ENCODE results near the gene CHRM2. TPM values are rescaled to one million over a fixed set of nuclear protein-coding genes. Genes with fewer than 3 reads are reported as not detected.

The CHRM2 gene
- total RNA-seq, 4 donors from 2014 or later, result 0.40 to 2.0 TPM; not detected in 2

DNA sequence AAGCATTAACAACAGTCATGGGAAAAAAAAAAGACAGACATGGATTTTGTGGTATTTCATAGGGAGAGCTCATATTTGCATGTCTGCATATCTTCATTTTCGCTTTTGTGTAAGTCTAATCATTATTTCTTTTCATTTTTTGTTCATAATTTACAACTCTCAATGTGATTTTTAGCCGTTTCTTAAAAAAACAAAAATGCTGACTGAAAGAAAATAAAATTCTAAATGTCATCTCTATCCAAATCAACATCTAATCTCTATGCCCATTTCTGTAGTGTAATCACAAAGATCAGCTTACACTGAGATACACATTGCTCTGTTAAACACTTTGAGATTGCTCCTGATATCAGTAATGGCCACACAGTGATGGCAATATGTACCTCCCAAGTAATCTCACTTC is 29.2 kb downstream of the CHRM2 start:
- no peak for DNase-seq
- Histone ChIP-seq H3K27ac (no peak overlapping the region), H3K36me3 (no peaks in the 10 kb centered on the region), H3K9me3 (no peaks in the 10 kb centered on the region), H3K27me3 (no peaks in the 10 kb centered on the region), H3K4me3 (no peak overlapping the region), H3K4me1 (no peaks in the 10 kb centered on the region)
- TF ChIP-seq, protein P1, sequence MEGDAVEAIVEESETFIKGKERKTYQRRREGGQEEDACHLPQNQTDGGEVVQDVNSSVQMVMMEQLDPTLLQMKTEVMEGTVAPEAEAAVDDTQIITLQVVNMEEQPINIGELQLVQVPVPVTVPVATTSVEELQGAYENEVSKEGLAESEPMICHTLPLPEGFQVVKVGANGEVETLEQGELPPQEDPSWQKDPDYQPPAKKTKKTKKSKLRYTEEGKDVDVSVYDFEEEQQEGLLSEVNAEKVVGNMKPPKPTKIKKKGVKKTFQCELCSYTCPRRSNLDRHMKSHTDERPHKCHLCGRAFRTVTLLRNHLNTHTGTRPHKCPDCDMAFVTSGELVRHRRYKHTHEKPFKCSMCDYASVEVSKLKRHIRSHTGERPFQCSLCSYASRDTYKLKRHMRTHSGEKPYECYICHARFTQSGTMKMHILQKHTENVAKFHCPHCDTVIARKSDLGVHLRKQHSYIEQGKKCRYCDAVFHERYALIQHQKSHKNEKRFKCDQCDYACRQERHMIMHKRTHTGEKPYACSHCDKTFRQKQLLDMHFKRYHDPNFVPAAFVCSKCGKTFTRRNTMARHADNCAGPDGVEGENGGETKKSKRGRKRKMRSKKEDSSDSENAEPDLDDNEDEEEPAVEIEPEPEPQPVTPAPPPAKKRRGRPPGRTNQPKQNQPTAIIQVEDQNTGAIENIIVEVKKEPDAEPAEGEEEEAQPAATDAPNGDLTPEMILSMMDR (IDR thresholded peaks at IDR 0.05), result no peak
- no peak for TF ChIP-seq POLR2A (IDR thresholded peaks at IDR 0.05)

DNA sequence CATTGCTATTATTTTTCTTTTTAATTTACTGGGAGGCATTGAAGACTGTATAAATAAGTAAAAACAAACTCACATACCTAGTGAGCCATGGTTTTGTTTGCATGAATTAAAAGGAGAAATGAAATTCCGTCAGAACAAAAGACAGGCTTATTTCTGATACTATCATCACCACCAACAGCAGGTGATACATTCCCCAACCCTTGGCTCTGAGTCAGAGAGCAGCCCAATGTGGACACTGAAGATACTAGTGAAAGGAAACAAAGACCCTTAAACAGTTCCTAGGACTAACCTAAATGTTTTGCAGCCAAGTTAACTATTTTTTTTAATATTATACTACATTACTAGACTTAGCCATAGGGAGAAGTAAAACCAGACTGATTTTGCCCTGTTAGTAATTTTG is 31.6 kb downstream of the CHRM2 start:
- TF ChIP-seq, protein P1 (IDR thresholded peaks at IDR 0.05), result no peak
- no peak for TF ChIP-seq POLR2A (IDR thresholded peaks at IDR 0.05)
- H3K4me3 ChIP-seq, result no peak overlapping the region
- H3K4me1 ChIP-seq, result no peaks in the 10 kb centered on the region
- no peak overlapping the region for H3K27ac ChIP-seq
- H3K9me3 ChIP-seq, result no peaks in the 10 kb centered on the region
- no peaks in the 10 kb centered on the region for H3K27me3 ChIP-seq
- no peaks in the 10 kb centered on the region for H3K36me3 ChIP-seq
- DNase-seq, result no peak

DNA sequence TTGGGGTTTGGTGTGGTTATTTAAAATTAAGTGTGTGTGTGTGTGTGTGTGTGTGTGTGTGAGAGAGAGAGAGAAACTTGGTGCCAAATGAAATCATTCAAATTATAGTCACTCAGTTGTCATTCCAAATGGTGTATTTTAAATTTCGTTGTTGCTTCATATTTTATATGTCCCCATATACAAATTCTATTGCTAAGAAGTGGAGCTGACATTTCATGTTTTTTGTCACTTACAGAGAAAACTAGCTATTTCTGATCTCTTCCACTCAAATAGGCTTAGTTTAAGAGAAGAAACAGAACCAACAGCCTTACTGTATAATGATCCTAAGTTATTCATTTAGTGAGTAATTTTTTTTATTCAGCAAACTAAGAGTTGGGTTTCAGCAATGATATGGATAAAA is 42.3 kb downstream of the CHRM2 start:
- no peak overlapping the region for H3K4me3 ChIP-seq
- no peak for DNase-seq
- no peak for TF ChIP-seq POLR2A (IDR thresholded peaks at IDR 0.05)
- TF ChIP-seq, protein P1 (IDR thresholded peaks at IDR 0.05), result no peak

DNA sequence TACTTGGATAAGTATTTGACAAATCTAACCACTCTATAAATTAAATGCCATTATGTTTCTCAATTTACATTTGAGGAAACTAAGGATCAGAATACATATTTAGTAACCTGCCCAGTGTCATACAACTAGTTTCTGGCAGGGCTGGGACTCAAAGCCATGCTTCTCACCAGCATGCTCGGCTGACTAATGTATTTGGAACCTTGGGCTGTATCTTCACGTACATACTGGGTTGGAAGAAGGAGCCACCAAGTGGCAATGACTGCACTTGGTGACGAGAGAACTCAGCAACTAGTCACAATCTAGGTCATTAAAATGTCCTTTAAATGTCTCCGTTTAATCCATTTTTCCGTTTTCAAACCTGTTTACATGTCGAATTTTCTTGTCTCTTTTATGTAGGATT is 42.9 kb downstream of the CHRM2 start:
- Histone ChIP-seq H3K4me1 (no peaks in the 10 kb centered on the region), H3K27ac (no peak overlapping the region), H3K36me3 (no peaks in the 10 kb centered on the region), H3K9me3 (no peaks in the 10 kb centered on the region), H3K27me3 (no peaks in the 10 kb centered on the region), H3K4me3 (no peak overlapping the region)
- DNase-seq, result no peak
- TF ChIP-seq, protein P1 (IDR thresholded peaks at IDR 0.05), result no peak
- no peak for TF ChIP-seq POLR2A (IDR thresholded peaks at IDR 0.05)

More for the DNA sequence above, 42.3 kb downstream of the CHRM2 start:
- H3K36me3 ChIP-seq, result no peaks in the 10 kb centered on the region
- H3K27ac ChIP-seq, result no peak overlapping the region
- no peaks in the 10 kb centered on the region for H3K9me3 ChIP-seq
- H3K27me3 ChIP-seq, result no peaks in the 10 kb centered on the region
- no peaks in the 10 kb centered on the region for H3K4me1 ChIP-seq

DNA sequence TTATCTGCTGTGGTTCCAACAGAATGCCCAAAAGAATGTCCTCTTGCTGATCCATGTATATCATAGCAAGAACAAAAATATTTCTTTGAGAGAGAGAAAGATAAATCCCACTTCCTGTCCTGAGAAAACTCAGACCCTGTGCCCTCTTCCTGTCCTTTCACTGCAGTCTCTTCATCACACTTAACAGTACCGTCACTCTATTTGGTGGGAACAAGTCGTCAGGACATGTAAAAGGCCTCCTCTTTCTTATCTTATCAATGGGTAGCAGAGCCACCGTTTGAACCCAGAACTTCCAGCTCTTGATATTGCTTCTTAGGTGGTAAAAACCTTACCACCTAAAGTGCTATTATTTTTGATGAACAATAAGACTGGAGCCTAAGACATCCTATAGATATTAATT is 43.9 kb downstream of the CHRM2 start:
- TF ChIP-seq, protein P1 (IDR thresholded peaks at IDR 0.05), result no peak
- no peak for TF ChIP-seq POLR2A (IDR thresholded peaks at IDR 0.05)
- no peak for DNase-seq
- Histone ChIP-seq H3K36me3 (no peaks in the 10 kb centered on the region), H3K4me1 (no peaks in the 10 kb centered on the region), H3K9me3 (no peaks in the 10 kb centered on the region), H3K4me3 (no peak overlapping the region), H3K27ac (no peak overlapping the region), H3K27me3 (no peaks in the 10 kb centered on the region)

DNA sequence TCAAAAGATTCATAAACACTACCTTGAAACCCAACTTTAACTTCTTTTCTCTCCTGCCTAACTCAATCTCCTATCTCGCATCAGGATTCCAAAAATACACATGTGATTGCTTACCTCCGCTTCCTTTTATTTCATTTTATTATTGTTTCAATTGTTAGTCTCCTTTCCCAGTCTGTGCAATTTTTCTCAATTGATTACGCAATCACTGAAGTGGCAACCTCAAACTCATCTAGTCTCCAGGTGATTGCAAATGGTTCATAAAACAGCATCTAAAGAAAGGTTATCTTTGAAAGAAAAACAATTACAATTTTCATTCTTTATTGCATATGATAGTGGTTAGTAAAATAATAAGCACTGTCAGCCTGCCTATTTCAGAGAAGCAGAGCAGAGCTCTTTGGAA is 45.6 kb downstream of the CHRM2 start:
- H3K36me3 ChIP-seq, result no peaks in the 10 kb centered on the region
- no peak for DNase-seq

More for the DNA sequence above, 45.6 kb downstream of the CHRM2 start:
- no peak overlapping the region for H3K4me3 ChIP-seq
- H3K4me1 ChIP-seq, result no peaks in the 10 kb centered on the region
- TF ChIP-seq, protein P1 (IDR thresholded peaks at IDR 0.05), result no peak
- TF ChIP-seq POLR2A (IDR thresholded peaks at IDR 0.05), result no peak
- H3K9me3 ChIP-seq, result no peaks in the 10 kb centered on the region
- H3K27me3 ChIP-seq, result no peaks in the 10 kb centered on the region
- H3K27ac ChIP-seq, result no peak overlapping the region

Data from Peyer's patch (tissue), 4 donors.